ENCODE data around the gene ZNF48.
"Not testable (repeated sequence)": the region's sequence is repeated elsewhere in the genome, so short reads cannot be mapped to it uniquely, and the experiment has no call there.

ZNF48 gene

DNA sequence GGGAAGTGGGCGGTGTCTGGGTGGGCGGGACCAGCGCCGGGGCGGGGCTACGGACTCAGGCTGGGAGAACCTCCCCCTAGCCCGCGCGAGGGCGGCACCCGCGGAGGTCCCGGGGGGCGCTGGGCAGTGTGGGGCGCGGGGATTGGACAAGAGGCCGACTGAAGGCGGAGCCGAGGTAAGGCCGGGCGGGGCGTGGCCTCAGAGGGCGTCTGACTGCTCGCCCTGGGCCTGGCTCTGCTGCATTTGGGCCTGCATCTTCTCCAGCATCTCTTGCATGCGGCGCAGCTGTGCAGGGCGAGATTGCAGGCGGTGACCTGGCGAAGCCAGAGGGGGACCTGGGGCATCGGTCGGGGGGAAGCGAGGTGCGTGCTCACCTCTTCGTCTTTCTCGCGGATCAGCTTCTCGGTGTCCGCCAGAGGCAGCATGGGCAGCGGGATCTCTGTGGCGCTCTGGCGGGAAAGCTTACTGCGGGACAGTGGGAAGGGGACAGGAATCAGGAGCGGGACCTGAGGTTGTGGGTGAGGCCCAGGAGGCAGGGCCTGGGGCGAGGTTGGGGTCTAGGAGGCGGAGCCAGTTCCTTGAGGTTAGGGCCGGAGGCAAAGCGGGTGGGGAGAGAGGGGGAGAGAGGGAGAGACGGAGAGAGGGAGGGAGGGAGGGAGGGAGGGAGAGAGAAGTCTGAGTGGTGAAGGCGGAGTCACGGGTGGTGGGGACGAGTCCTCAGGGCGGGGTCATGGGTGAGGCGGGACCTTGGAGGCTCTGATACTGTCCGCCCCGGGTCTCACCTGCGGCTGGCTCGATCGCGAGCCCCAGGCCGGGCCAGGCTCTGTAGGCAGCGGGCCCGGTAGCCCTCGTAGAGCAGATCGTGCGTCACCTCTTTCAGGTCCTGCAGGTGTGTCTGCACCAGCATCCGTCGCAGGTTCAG, 16.7 kb upstream of the ZNF48 start:
- DNase-seq, result peak; percentile 98 to 100 (median 99)

DNA sequence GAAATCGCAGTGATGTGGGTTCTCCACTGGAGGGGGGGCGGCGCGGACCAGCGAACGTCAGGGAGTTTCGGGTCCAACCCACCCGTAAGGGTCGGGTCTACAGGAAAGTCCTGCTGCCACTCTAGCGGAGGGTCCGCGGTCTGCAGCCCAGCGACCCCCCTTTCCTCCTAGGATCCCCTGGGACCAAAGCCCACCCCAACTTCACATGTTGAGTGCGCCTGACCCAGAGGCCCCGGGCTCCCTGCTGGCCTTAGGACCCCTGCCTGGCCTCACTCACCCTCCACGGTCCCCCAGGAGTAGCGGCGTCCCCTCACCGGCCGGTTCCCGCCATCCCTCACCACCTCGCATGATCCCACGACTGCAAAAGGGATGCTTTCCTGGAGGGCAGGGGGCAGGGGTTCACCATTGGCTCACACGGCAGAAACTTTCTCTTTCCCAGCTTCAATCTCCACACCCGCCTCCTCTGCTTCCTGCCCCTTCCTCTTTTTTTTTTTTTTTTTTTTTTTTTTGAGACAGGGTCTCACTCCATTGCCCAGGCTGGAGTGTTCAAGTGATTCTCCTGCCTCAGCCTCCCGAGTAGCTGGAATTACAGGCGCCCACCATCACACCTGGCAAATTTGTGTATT, 15.9 kb upstream of the ZNF48 start:
- no peak for DNase-seq

DNA sequence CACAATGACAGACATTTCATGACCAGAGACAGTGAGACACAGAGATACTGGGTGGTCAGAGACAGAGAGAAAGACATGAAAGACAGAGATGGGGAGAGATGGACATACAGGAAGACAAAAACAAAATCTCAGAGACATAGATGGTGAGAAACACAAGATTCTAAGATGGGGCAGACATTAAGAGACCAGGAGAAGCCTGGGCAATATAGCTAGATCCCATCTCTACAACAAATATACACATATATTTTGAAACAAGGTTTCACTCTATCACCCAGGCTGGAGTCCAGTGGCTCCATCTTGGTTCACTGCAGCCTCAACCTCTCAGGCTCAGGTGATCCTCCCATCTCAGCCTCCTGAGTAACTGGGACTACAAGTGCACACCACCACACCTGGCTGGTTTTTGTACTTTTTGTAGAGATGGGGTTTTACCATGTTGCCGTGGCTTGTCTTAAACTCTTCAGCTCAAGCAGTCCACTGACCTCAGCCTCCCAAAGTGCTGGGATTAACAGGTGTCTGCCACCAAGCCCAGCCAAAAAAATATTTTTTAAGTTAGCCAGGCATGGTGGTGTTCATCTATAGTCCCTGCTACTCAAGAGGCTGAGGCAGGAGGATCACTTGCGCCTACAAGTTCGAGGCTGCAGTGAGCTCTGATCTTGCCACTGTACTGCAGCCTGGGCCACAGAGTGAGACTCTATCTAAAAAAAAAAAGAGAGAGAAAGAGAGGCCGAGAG, 15.0 kb upstream of the ZNF48 start:
- DNase-seq, result no peak

DNA sequence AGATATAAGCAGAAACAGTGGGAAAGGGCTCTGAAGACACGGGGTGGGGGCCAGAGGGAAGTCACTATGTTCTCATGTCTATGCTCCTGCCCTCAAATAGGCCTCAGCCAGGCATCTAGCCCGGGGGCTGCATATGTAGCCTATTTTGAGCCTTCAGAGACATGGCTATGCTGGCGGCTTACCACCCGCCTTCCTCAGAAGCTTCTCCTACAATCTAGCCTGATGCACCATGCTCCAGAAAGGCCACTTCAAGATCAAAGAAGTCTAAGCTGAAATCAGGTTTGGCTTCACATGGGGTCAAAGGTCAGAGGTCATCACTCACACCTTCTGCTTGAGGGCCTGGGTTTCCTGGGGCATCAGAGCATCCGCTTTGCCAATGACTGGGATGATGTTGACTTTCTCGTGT, 14.4 kb upstream of the ZNF48 start:
- DNase-seq, result no peak

DNA sequence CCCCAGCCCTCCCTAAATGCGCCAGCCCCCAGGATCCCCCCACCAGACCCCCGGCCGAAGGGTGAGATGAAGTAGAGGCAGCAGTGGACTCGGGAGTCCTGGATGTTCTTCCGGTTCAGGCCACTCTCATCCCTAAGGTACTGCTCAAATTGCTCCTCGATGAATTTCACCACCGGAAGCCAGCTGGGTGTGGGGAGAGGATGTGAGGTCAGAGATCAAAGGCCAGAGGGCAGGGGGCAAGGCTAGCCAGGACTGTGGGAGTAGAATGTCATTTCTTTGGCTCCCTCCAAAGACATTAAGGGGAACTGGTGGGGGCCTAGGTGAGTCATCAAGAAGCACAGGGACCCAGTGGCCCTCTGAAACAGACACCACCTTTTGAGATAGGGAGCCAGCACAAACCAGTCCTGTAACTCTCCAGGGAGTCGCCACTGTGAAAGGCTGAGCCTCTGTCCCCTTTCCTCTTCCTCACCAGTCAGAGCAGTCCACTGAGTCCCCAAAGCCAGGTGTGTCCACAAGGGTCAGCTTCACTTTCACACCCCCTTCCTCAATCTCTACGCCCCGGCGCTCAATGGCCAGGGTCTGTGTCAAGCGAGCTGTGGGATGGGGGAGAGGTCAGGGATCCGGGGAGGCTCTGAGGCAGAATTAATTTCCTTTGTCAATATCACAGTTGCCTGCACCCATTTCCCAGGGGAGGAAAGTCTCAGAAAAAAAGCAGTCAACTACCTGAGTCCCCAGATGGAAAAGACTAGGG, 13.8 kb upstream of the ZNF48 start:
- DNase-seq, result no peak

DNA sequence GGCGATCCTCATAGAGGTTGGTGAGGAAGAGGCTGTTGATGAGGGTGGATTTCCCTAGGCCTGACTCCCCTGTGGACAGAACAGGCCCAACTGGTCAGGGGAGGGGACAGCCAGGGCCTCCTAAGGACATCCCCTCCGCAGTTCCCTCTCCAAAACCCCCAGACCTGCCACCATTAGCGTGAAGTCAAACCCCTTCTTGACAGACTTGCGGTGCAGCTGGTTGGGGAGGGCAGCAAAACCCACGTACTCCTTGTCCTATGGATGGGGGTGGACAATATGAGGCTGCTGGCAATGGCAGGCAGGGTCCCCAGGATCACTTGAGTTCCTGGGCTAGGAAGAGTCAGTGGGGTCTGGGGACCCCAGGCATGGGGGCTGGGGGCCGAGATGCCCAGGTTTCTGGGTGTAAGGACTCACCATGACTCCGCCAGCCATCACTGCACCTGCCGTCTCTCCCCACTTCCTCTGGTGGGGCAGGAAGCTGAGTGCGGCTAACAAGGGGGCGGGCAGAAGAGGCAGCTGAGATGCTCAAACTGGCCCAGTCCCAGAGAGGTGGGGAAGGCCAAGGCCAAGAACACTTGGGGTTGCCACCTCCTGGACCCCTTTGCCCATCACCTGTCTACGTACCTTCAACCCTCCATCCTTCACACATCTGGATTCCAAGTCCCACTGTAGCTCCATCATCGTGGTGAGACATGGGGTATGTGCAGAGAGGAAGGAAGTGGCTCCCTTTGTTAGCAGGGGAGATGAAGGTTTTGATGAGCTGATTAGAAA, 12.9 kb upstream of the ZNF48 start, which contains the start of gene SEPTIN1:
TSS of gene SEPTIN1 (minus strand) at position 451 of the 771 bp plus-strand sequence. CDS start at position 432, 19 bp downstream.
- DNase-seq, result no peak

DNA sequence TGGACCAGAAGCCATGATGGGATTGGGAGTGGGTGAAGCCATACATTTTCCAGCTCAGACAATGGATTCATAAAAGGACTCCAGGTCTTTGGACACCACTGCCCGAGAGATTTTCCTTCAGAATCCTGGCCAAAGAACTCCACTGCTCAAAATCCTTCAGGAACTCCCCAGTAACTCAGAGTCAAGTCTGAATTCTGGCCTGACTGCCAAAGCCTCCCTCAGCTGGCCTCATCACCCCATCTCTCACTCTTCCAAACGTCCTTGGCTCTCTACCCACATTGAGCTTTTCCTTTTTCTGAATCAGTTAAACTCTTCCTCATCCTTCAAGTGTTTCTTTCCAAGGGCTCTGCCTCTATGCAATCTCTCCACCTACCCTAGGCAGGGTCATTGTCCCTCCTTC, 11.7 kb upstream of the ZNF48 start:
- DNase-seq, result no peak

DNA sequence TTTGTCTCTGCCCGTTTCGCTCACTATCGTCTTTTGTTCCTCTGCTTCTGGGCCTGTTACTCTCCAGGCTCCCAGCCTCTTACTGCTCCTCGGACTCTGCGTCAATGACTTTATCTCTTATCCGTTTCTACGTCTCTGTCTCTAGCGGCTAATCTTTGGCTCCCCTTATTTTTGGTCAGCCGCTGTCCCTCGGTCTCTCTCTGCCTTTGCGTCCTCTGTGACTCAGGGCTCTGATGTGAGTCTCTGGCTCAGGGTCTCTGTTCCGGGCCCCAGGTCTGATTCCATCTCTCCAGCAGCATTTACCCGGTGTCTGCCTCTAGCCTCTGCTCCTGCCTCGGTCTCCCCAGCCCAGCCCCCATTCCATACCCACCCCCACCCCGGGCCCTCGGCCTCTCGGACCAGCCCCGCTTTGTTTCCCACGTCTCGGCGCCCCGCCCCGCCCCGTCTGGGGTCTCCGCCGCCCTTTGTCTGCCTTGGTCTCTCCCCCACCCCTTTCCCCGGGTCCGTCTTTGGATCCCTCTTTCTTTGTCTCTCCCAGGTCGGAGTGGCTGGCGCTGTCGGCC, 547 bp upstream of the ZNF48 start:
- no peak for DNase-seq

DNA sequence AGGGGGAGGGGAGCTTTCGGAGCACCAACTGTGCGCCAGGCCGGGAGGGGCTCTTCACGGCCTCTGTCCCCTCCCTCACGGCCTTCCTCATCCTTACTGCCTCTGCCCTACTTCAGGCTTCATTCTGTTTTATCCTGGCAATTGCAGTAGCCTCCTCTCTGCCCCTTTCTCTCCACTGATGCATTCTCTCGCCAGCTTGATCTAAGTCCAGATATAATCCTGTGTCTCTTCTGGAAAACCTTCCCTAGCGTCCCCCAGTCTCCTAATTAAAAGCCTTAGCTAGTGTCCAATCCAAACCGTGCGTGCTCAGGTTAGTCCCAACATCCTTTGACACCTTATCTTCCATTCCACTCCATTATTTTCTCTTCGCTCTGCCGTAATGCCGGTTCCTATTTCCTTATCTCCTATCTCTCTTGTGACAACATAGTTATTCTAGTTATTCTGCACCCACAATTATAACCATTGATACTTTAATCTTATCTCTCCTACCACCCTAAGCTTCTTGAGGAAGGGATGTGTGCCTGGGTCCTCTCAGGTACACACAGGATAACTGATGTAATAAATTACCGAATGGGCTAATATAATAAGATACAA, 869 bp downstream of the ZNF48 start:
- DNase-seq, result no peak

DNA sequence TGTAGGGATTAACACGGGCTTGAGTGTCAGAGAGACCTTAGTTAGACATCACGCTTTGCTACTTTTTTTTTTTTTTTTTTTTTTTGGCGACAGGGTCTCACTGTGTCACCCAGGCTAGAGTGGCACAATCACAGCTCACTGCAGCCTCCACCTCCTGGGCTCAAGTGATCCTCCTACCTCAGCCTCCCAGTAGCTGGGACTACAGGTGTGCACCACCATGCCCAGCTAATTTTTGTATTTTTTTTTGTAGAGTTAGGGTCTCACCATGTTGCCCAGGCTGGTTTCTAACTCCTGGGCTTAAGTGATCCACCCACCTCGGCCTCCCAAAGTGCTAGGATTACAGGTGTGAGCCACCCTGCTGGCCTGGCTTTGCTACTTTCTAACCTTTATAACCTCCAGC, 1.4 kb downstream of the ZNF48 start:
- DNase-seq, result not testable (repeated sequence)

DNA sequence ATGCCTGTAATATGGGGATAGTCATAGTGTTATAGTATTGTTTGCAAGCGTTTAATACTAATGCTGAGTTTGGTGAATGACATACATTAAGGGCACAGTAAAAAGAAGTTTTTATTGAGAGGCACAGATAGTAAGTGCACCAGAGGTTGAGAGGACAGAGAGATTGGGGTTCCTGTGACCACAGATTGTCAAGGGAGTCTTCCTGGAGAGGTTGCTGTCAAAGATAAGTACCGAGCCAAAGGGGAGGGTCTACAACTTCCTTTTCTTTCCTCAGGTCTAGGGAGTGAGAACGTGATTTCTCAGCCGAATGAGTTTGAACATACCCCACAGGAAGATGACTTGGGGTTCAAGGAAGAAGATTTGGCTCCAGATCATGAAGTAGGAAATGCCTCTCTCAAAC, 1.8 kb downstream of the ZNF48 start:
- DNase-seq, result no peak

DNA sequence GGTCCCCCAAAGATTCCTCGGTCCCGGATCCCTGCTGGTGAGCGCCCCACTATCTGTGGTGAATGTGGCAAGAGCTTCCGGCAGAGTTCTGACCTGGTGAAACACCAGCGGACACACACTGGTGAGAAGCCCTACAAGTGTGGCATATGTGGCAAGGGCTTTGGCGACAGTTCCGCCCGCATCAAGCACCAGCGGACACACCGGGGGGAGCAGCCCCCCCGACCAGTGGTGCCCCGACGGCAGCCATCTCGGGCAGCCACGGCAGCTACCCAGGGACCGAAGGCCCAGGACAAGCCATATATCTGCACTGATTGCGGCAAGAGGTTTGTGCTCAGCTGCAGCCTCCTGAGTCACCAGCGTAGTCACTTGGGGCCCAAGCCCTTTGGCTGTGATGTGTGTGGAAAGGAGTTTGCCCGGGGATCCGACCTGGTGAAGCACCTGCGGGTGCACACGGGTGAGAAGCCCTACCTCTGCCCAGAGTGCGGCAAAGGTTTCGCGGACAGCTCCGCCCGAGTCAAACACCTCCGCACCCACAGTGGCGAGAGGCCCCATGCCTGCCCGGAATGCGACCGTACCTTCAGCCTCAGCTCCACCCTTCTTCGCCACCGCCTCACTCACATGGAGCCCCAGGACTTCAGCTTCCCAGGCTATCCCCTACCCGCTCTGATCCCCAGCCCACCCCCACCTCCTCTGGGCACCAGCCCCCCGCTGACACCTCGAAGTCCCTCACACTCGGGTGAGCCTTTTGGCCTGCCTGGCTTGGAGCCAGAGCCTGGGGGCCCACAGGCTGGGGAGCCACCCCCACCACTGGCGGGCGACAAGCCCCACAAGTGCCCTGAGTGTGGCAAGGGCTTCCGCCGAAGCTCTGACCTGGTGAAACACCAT, 2.8 kb downstream of the ZNF48 start:
- DNase-seq, result no peak

DNA sequence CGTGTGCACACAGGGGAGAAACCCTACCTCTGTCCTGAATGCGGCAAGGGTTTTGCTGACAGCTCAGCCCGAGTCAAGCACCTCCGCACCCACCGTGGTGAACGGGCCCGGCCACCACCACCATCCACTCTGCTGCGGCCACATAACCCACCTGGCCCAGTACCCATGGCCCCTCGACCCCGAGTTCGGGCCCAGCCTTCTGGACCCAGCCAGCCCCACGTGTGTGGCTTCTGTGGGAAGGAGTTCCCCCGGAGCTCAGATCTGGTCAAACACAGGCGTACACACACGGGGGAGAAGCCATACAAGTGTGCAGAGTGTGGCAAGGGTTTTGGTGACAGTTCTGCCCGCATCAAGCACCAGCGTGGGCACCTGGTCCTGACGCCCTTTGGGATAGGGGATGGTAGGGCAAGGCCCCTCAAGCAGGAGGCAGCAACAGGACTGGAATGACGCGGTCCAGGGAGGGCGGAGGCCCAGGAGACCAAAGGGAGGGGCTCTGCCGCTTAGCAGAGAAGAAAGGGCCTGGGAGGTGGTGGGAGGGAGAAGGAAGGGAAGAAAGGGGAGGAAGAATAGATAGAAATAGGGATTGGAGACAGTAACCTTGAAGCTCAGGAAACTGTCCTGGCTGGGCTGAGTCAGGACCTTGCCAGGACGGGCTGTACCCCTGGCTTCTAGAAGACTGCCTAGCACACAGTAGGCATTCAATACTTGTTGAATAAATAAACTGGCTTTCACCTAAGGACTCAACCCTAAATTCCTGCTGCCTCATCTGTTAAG, 3.6 kb downstream of the ZNF48 start:
- no peak for DNase-seq

DNA sequence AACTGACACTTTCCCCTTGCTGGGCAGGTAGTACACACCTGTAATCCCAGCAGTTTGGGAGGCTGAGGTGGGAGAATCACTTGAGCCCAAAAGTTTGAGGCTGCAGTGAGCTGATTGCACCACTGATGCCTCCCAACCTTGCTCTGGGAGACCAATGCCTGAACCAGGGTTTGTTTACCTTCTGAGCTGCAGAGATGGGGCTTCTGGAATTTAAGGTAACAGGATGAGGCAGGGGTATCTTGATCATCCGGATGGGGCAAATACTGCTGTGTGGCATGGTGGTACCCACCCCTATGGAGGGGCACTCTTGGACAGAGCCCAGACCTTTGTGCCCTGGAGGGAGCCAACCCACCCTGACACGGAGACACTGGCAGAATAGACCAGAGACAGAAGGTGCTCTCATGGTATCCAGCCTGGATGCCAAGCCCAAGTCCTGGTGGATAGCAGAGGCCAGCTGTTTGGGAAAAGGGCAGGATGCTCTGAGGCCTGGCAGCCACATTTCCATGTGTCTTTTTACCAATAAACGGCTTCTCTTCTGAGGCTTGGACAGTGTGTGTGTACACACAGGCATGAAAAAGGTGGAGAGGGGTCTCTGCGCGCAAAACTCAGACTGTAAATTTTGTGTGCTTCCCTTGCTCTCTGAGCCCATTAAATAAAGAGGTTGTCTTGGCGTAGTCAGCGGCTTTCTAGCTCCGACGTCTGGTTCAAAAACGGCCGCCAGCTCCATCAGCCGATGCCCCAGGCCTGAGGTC, 4.4 kb downstream of the ZNF48 start:
- no peak for DNase-seq

DNA sequence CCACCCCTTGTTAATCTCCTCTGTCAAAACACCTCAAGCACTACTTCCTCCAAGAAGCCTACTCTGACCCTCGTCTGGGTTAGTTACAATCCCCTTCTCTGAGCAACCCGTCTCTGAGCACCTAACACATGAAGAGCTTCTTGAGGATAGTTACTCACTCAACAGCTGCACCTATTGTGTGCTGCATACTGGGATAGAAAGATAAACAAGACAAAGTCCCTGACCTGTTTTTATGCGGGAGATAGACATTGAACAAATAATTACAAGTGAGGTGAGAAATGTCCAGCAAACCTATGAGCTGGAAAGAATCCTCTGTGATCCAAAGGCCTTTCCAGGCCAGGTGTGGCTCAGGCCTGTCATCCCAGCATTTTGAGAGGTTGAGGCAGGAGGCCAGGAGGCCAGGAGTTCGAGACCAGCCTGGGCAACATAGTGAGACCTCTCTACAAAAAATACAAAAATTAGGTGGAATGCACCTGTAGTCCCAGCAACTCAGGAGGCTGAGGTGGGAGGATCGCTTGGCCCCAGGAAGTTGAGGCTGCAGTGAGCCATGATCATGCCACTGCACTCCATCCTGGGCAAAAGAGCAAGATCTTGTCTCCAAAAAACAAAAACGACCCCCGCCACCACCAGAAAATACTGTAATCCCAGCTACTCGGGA, 6.7 kb downstream of the ZNF48 start:
- DNase-seq, result no peak

DNA sequence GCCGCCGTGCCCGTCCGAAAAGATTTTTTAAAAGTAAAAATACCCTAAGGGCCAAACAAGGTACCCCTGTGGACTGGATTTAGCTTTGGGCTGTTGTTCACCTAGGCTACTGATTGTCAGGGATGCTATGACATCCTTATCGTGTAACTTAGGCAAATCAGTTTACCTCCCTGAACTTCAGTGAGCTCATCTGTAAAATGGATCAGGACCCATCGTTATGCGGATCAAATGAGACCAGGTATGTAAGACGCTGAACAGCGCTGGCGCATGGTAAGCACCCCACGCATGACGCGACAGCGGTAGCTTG, 11.5 kb downstream of the ZNF48 start:
- DNase-seq, result no peak

DNA sequence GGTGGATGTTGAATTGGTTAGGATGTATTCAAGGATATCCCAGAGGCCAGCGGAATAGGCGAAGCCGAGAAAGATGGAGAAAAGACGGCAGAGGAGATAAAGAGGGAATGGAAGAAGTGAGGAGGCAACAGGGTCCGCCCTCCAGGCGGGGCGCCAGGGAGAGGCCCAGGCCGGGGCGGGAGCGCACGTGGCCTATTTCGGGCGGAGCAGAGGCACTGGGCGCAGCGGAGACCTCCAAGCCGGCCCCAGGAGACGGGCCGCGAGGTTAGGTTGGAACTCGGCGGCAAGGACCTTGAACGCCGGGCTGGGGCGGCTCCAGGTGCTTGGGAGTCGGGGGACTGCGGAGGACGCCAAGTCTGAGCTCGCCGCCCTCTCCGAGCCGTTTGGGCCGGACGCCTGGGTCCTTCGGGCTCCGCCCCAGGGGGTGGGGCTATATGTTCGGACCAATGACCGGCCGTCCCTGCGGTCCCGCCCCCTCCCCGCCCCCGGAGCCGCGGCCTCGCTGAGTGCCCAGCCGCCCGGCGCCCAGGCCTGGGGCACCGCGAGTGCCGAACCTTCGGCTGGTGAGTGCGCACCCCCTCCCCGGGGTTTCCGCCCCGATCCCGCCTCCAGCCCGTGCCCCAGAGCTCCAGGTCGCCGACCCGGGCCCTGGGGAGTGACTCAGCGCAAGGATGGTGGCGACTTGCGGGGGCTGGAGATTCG, 12.0 kb downstream of the ZNF48 start, which contains the start of gene ZNF771:
TSS of gene ZNF771 (plus strand) at position 505 of the 702 bp plus-strand sequence. CDS start 448 bp downstream, outside the sequence.
- peak; percentile 84 to 96 (median 93) for DNase-seq

Data from suppressor macrophage treated with lipopolysaccharide for 1 hour (primary cell).